LNCaP clone FGC (cell line): ENCODE results near the gene OR2J2.
"Not testable (repeated sequence)": the region's sequence is repeated elsewhere in the genome, so short reads cannot be mapped to it uniquely, and the experiment has no call there.

ENCODE experiments used
- DNase-seq: peaks from one replicate; pipeline ENCODE4 v3.0.0-alpha.2; 2011; ENCODE audit warnings: low read depth
- H3K4me3 ChIP-seq: 2 replicates; pipeline ENCODE4 v1.5.1; 2011; ENCODE audit warnings: mild to moderate bottlenecking, low read depth, low read length, control low read depth
- TF ChIP-seq, protein P1 (sequence below): IDR thresholded peaks from 2 replicates; pipeline ENCODE4 v1.5.1; 2012; ENCODE audit warnings: mild to moderate bottlenecking; ENCODE audit not compliant: control insufficient read depth, insufficient read depth; ENCODE audit errors: extremely low read depth

OR2J2 gene

GRCh38 chr6:29200767-29201662, 30.3 kb downstream of the OR2J2 start:
- no peak for DNase-seq
- no peak overlapping the region for H3K4me3 ChIP-seq
- TF ChIP-seq, protein P1, sequence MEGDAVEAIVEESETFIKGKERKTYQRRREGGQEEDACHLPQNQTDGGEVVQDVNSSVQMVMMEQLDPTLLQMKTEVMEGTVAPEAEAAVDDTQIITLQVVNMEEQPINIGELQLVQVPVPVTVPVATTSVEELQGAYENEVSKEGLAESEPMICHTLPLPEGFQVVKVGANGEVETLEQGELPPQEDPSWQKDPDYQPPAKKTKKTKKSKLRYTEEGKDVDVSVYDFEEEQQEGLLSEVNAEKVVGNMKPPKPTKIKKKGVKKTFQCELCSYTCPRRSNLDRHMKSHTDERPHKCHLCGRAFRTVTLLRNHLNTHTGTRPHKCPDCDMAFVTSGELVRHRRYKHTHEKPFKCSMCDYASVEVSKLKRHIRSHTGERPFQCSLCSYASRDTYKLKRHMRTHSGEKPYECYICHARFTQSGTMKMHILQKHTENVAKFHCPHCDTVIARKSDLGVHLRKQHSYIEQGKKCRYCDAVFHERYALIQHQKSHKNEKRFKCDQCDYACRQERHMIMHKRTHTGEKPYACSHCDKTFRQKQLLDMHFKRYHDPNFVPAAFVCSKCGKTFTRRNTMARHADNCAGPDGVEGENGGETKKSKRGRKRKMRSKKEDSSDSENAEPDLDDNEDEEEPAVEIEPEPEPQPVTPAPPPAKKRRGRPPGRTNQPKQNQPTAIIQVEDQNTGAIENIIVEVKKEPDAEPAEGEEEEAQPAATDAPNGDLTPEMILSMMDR, result no peak

- no peak overlapping the region for H3K4me3 ChIP-seq
- TF ChIP-seq, protein P1, result no peak
Measured at GRCh38 chr6:29201966-29202365, 31.3 kb downstream of the OR2J2 start.

GRCh38 chr6:29211488-29211887, 40.8 kb downstream of the OR2J2 start:
- TF ChIP-seq, protein P1, result no peak
- DNase-seq, result no peak
- H3K4me3 ChIP-seq, result no peak overlapping the region

More at GRCh38 chr6:29201966-29202365, 31.3 kb downstream of the OR2J2 start:
- DNase-seq, result no peak

GRCh38 chr6:29216528-29216927, 45.8 kb downstream of the OR2J2 start:
- H3K4me3 ChIP-seq, result no peak overlapping the region
- TF ChIP-seq, protein P1, result no peak
- DNase-seq, result no peak

GRCh38 chr6:29217242-29217641, 46.5 kb downstream of the OR2J2 start:
- not testable (repeated sequence) for DNase-seq, H3K4me3 ChIP-seq

- H3K4me3 ChIP-seq, DNase-seq: not testable (repeated sequence)
Measured at GRCh38 chr6:29218056-29218455, 47.3 kb downstream of the OR2J2 start.
